ENCODE results near the gene ANGPT4.

The ANGPT4 gene

GRCh38 chr20:940926-941325 is 24.8 kb upstream of the ANGPT4 start:
- TF ChIP-seq, protein P1, sequence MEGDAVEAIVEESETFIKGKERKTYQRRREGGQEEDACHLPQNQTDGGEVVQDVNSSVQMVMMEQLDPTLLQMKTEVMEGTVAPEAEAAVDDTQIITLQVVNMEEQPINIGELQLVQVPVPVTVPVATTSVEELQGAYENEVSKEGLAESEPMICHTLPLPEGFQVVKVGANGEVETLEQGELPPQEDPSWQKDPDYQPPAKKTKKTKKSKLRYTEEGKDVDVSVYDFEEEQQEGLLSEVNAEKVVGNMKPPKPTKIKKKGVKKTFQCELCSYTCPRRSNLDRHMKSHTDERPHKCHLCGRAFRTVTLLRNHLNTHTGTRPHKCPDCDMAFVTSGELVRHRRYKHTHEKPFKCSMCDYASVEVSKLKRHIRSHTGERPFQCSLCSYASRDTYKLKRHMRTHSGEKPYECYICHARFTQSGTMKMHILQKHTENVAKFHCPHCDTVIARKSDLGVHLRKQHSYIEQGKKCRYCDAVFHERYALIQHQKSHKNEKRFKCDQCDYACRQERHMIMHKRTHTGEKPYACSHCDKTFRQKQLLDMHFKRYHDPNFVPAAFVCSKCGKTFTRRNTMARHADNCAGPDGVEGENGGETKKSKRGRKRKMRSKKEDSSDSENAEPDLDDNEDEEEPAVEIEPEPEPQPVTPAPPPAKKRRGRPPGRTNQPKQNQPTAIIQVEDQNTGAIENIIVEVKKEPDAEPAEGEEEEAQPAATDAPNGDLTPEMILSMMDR (IDR thresholded peaks at IDR 0.05; ENCODE audit: insufficient read depth, low read length, poor library complexity, severe bottlenecking) = no peak
- H3K36me3 ChIP-seq (ENCODE audit: control insufficient read depth, insufficient read depth, low read length) = no peaks in the 10 kb centered on the region
- DNase-seq (ENCODE audit: extremely low read depth, insufficient read length) = no peak
- H3K27me3 ChIP-seq (replicated peaks; ENCODE audit: control insufficient read depth, insufficient read depth, low read length) = no peaks in the 10 kb centered on the region; the same call in 1 of the 2 replicates
- H3K4me3 ChIP-seq (replicated peaks; ENCODE audit: low read depth, low read length) = no peak overlapping the region

DNA sequence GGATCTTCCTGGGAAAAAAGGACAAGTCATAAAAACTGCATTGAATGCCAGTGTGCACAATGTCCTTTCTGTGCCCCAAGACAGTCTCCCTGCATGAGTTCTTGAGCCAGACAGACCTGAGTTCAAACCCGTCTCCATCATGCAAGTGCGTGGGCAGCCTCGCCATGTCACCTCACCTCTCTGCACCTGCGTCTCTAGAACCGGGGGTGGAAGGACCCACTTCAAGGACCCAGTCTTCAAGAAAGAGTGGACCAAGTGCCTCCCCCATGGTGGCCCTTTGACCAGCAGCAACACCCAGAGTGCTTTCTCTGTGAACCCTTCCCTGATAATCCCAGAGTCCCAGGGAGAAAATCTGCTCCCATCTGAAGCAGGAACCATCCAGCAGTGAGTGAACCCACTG is 23.5 kb upstream of the ANGPT4 start:
- H3K36me3 ChIP-seq (ENCODE audit: control insufficient read depth, insufficient read depth, low read length) = no peaks in the 10 kb centered on the region
- H3K4me3 ChIP-seq (replicated peaks; ENCODE audit: low read depth, low read length) = no peak overlapping the region
- H3K27me3 ChIP-seq (replicated peaks; ENCODE audit: control insufficient read depth, insufficient read depth, low read length) = no peaks in the 10 kb centered on the region; the same call in 1 of the 2 replicates
- TF ChIP-seq, protein P1 (IDR thresholded peaks at IDR 0.05; ENCODE audit: insufficient read depth, low read length, poor library complexity, severe bottlenecking) = no peak
- DNase-seq (ENCODE audit: extremely low read depth, insufficient read length) = no peak

GRCh38 chr20:934186-934840 is 18.2 kb upstream of the ANGPT4 start:
- Histone ChIP-seq H3K27me3 (replicated peaks; ENCODE audit: control insufficient read depth, insufficient read depth, low read length) (no peaks in the 10 kb centered on the region), H3K4me3 (replicated peaks; ENCODE audit: low read depth, low read length) (no peak overlapping the region), H3K36me3 (ENCODE audit: control insufficient read depth, insufficient read depth, low read length) (no peaks in the 10 kb centered on the region)
- TF ChIP-seq, protein P1 (IDR thresholded peaks at IDR 0.05; ENCODE audit: insufficient read depth, low read length, poor library complexity, severe bottlenecking) = no peak
- DNase-seq (ENCODE audit: extremely low read depth, insufficient read length) = no peak

GRCh38 chr20:933029-933428 is 16.9 kb upstream of the ANGPT4 start:
- no peaks in the 10 kb centered on the region for H3K36me3 ChIP-seq (ENCODE audit: control insufficient read depth, insufficient read depth, low read length)
- no peak for DNase-seq (ENCODE audit: extremely low read depth, insufficient read length)
- H3K4me3 ChIP-seq (replicated peaks; ENCODE audit: low read depth, low read length) = no peak overlapping the region
- no peaks in the 10 kb centered on the region; the same call in 1 of the 2 replicates for H3K27me3 ChIP-seq (replicated peaks; ENCODE audit: control insufficient read depth, insufficient read depth, low read length)
- TF ChIP-seq, protein P1 (IDR thresholded peaks at IDR 0.05; ENCODE audit: insufficient read depth, low read length, poor library complexity, severe bottlenecking) = no peak

- H3K36me3 ChIP-seq (ENCODE audit: control insufficient read depth, insufficient read depth, low read length) = no peaks in the 10 kb centered on the region
- no peaks in the 10 kb centered on the region; the same call in 1 of the 2 replicates for H3K27me3 ChIP-seq (replicated peaks; ENCODE audit: control insufficient read depth, insufficient read depth, low read length)
- H3K4me3 ChIP-seq (replicated peaks; ENCODE audit: low read depth, low read length) = no peak overlapping the region
- TF ChIP-seq, protein P1 (IDR thresholded peaks at IDR 0.05; ENCODE audit: insufficient read depth, low read length, poor library complexity, severe bottlenecking) = no peak
- no peak for DNase-seq (ENCODE audit: extremely low read depth, insufficient read length)
These were observed 15.3 kb upstream of the ANGPT4 start for GRCh38 chr20:931401-931800.
